ENCODE data around the gene SEMA6D.

DNA sequence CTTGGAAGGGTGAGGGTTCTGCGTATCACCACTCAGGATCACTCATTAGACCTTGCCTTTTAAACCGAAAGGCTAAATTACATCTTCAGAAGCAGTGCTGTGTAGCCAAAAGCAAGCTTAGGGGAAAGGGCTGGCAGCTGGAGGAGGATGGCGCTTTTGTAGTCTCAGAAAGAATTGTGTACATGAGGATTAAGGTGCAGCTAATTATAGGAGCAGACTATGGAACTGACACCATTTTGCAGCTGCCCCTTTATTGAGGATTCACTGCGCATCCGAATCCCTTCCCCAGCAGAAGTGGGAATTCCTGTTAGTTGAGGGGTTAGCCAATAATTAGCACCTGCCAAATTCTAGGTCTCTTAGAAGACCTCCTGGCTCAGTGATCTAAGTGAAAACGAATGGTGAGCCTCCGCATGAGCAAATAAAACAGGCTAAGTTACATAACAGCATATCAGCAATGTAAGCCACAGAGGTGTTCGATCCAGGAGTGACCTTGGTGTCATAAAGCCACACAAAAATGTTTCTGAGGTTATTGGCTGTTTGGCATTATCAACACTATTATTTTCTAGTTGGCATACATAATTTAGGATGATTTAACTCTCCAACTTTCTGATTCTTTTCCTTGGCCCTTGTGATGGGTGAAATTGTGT is 42.6 kb upstream of the SEMA6D start:
- TF ChIP-seq CREM (IDR thresholded peaks at IDR 0.05; ENCODE audit: low read depth) (no peak), EZH2 (IDR thresholded peaks at IDR 0.05; ENCODE audit: borderline replicate concordance, control insufficient read depth, low read depth, low read length) (no peak), NFYA (IDR thresholded peaks at IDR 0.05; ENCODE audit: borderline replicate concordance, low read depth, low read length) (no peak), POLR2AphosphoS5 (IDR thresholded peaks at IDR 0.05; ENCODE audit: low read length) (no peak), HDAC6 (IDR thresholded peaks at IDR 0.05; ENCODE audit: unreplicated experiment) (no peak)
- TF ChIP-seq, protein P1, sequence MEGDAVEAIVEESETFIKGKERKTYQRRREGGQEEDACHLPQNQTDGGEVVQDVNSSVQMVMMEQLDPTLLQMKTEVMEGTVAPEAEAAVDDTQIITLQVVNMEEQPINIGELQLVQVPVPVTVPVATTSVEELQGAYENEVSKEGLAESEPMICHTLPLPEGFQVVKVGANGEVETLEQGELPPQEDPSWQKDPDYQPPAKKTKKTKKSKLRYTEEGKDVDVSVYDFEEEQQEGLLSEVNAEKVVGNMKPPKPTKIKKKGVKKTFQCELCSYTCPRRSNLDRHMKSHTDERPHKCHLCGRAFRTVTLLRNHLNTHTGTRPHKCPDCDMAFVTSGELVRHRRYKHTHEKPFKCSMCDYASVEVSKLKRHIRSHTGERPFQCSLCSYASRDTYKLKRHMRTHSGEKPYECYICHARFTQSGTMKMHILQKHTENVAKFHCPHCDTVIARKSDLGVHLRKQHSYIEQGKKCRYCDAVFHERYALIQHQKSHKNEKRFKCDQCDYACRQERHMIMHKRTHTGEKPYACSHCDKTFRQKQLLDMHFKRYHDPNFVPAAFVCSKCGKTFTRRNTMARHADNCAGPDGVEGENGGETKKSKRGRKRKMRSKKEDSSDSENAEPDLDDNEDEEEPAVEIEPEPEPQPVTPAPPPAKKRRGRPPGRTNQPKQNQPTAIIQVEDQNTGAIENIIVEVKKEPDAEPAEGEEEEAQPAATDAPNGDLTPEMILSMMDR (IDR thresholded peaks at IDR 0.05 in 2 of 3, conservative IDR thresholded peaks at IDR 0.05 in 1 of 3; ENCODE audit: control insufficient read depth in 2 of 3, extremely low read depth in 1 of 3, insufficient read depth in 1 of 3, low read depth in 3 of 3, low read length in 3 of 3), result no peak
